Activated CD8-positive, alpha-beta memory T cell treated with anti-CD3 and anti-CD28 coated beads for 48 hours (primary cell): ENCODE measurements around the gene WASL.
"Not testable (repeated sequence)": the region's sequence is repeated elsewhere in the genome, so short reads cannot be mapped to it uniquely, and the experiment has no call there.

Experiments used
- DNase-seq, 3 experiments: peaks; one replicate each; pipeline ENCODE4 v3.0.0-alpha.2; 2020; ENCODE audit warnings: low read depth in 2 of 3, low spot score in 2 of 3

WASL gene

DNA sequence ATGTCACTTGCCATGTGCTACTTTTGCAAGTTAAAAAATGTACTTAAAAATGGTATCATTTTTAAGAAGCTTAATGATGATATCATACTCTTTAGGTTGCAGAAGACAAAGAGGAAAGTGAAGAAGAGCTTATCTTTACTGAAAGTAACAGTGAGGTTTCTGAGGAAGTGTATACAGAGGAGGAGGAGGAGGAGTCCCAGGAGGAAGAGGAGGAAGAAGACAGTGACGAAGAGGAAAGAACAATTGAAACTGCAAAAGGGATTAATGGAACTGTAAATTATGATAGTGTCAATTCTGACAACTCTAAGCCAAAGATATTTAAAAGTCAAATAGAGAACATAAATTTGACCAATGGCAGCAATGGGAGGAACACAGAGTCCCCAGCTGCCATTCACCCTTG, 87.0 kb downstream of the WASL start:
- no peak for DNase-seq

- no peak for DNase-seq
These were observed 88.1 kb downstream of the WASL start for GRCh38 chr7:123660514-123661354.

DNA sequence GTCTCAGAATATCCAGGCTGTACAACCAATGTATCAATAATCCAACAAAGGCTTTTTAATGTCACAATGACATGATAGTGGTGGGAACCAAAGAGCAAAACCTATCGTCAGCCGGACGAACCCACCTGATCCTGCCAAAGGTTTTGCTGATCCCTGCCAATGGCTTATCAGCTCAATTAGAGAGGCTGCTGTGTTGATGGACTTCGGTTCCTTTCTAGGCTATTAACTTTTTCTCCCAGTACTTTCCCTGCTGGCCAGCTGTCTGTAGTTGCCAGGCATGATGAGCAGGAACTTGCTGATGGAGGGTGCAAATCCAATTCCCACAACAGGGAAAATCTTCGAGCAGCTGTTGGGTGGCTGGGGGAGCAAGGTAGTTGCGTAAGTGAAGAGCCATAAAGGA, 90.8 kb downstream of the WASL start:
- DNase-seq = no peak

DNA sequence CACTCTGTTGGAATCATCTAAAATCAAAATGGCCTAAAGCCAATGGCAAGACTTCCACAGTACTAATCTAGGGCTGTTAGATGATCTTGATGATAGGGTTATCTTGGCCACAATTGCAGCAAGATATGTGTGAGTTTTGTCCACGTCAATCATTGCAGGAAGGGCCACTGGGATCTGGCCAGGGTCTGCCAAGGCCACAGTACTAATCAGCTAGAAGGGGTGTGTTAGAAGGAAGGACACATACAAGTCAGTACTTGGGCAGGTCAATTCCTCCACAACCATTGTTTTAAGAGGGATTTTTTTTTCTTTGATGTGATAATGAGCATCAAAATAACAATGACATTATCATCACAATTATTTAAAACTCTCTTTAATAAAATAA, 91.5 kb downstream of the WASL start:
- DNase-seq = no peak

DNA sequence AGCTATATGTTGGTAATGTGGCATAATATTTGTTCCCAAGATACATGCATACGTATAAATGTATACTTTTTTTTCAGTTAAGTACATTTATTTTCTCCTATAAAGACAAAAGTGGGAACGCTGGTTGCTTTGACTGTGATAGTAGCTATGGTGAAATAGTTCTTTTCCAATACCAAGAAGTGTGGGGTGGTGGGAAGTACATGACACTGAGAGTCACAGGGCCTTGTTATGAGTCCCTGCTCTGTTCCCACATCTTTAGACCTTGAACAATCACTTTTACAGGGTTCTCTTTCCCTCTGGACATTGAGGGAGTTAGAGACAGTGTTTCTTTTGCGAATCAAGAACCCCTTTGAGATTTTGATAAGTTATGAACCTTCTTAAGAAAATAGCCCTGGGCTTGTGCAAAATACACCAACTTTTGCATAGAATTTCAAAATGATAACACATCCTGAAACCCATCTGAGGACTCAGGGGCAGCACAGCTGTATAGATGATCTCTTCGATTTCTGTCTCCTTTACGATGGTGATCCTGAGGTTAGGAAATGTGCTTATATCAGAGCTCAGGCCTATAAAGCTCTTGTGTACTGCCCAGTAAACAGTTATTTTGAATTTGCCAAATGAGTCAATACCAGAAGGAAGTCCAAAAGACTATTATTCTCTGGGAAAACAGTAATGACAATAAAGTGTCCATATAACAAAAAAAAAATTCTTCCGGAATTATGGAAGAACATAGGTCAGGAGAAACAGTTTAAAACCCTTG, 92.1 kb downstream of the WASL start:
- no peak for DNase-seq

- no peak for DNase-seq
These were observed 93.2 kb downstream of the WASL start, which contains the start of gene LMOD2 for GRCh38 chr7:123655614-123656013. TSS of gene LMOD2 (plus strand) at chr7:123655866. CDS start at chr7:123655964, 98 bp downstream.

- no peak for DNase-seq
These were observed 95.6 kb downstream of the WASL start for GRCh38 chr7:123653162-123653561.

- no peak for DNase-seq
These were observed 96.4 kb downstream of the WASL start for GRCh38 chr7:123652406-123652805.

DNA sequence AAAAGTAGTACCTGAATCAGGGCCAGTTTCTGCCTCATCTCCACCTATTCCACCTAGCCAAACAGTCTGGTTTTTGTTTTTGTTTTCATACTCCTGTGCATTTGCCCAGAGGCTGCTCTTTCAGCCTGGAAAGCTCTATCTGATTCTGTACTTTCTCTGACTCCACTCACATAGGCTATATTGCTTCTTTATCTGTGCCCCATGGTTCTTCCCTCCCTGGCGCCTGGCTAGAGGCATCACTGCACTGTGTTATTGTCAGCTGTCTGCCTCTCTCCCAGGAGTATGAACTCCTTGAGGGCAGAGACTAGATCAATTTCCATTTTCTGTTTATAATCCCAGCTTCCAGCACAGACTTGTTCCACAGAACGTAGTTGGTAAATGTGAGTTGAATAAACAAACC, 98.2 kb downstream of the WASL start:
- DNase-seq = no peak

DNA sequence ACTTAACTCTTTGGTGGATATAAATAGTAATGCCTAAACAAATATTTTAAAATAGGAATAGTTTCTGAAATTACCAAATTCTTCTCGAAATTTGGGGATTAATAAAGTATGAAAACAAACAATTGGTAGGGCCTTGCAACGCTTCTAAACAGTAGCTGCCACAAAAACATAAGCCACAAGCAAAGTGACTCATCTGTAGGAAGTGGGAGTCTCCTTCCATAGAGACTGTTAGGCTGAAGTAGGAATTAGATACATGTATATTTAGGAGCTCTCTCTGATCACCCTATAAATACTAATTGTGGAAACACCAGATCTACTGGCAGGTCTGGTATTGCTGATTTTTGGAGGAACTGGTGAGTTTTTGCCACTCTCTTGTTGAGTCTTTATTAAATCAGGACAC, 98.8 kb downstream of the WASL start:
- no peak for DNase-seq

DNA sequence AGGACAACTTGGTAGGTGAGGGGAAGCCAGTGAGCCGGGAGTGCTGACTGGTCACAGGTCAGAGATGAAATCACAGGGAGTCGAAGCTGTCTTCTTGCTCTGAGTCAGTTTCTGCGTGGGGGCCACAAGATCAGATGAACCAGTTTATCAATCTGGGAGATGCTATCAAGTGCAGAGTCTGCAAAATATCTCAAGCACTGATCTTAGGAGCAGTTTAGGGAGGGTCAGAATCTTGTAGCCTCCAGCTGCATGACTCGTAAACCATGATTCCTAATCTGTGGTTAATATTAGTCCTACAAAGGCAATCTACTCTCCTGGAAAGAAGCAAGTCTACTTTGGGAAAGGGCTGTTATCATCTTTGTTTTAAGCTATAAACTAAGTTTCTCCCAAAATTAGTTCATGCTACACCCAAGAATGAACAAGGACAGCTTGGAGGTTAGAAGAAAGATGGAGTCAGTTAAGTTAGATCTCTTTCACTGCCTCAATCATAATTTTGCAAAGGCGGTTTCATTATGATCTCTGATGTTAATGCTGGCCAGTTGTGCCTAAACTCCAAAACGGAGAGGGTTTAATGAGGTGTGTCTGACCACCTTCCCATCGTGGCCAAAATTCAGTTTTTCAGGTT, 101.6 kb downstream of the WASL start:
- DNase-seq = no peak

DNA sequence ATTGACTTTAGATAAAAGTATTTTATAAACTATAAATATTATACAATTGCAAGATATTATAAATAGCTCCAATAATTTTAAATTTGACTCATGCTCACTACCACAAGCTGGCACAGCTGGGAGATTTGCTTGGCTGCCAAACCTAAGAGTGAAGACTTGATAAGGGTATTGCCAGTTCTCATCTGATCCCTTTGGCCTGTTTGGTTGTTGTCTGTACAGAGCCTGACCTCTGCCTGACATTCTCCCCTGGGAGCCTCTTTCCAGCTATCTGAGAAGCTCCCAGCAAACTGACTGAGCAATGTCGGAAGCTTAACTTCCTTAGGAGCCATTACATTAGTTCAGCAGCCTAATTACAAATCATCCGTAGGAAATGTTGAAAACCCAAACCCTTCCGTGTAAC, 103.3 kb downstream of the WASL start:
- no peak for DNase-seq

DNA sequence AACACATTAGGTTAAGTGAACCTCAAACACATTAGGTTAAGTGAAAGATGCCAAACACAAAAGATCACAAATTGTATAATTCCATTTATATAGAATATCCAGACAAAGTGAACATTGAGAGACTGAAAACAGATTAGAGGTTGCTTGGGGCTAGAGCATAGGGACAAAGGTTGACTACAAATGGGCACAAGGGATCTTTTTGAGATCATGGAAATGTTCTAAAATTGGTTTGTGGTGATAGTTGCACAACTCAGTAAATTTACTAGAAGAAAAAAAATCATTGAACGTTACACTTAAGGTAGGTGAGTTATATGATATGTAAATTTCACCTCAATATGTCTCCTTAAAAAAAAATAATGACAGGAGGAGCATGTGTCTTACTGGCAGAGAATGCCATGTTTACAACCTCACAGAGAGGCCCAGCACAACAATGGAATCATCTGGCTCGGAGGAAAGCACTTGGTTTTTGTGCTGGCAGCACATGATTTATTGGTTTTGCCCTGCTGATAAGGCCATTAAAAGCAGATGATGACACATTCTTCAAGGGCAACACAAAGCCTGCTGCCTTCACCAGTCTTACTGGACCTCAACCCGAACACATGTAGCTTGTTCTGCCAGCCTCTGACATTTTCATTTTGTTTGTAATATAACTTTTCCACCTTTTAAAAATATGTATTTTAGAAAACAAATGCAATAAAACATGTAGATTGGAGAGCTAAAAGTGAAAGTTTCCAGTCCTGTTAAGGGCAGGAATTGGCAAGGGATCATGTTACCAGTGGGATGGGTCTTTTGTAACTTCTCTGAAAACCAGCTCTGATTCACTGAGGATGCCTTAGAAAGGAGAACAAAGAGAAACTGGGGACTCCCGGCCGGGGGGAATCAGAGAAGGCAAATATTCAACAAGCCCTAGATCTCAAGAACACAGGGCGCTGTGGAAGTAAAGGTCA, 105.0 kb downstream of the WASL start:
- no peak for DNase-seq

- no peak for DNase-seq
These were observed 106.9 kb downstream of the WASL start for GRCh38 chr7:123641901-123642300.

- no peak for DNase-seq
These were observed 108.2 kb downstream of the WASL start for GRCh38 chr7:123640583-123640982.

GRCh38 chr7:123639631-123640030, 109.2 kb downstream of the WASL start:
- no peak for DNase-seq

DNA sequence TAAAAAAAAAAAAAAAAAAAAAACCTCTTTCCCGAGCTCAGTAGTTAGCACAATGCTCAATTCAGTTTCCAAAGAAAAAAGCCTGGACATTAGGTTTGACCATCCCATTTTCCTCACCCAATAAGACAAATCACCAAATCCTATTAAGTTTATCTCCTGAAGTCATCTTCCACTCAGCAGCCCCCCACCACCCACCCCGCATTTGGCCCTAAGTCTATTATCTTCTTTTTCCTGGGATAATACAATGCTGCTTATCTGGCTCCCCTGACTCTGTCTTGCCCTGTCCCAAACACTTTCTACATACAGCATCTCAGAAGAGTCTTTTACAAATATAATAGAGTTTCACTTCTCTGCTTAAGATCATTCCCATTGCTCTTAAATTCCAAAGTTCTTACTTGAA, 110.9 kb downstream of the WASL start:
- no peak for DNase-seq

DNA sequence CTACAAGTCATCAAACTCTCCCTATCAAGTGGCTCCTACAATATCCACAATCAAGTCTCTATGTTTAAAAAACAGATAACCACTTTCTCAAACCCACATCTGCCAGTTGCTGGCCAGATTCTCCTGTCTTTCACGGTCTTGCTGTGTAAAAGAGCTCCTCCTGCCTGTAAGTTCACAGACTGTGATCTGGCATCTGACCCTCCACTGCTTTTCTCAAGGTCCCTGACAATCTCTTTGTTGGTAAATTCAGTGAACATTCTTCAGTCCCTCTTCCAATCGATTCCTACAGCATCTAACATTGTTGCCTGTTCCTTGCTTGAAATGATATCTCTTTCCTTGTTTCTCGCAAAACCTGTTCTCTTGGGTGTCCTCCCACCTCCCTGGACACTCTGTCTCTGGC, 111.6 kb downstream of the WASL start:
- DNase-seq = no peak

- no peak for DNase-seq
These were observed 113.0 kb downstream of the WASL start for GRCh38 chr7:123635551-123636359.

GRCh38 chr7:123634011-123634573, 114.7 kb downstream of the WASL start:
- DNase-seq = not testable (repeated sequence)
